Measurements from ENCODE around the gene FZD8. TPM values are rescaled to one million over a fixed set of nuclear protein-coding genes. Genes with fewer than 3 reads are reported as not detected.

Gene FZD8
- total and polyA plus RNA-seq, 2 experiments from 2014 or later = 7.6 to 58.4 TPM

DNA sequence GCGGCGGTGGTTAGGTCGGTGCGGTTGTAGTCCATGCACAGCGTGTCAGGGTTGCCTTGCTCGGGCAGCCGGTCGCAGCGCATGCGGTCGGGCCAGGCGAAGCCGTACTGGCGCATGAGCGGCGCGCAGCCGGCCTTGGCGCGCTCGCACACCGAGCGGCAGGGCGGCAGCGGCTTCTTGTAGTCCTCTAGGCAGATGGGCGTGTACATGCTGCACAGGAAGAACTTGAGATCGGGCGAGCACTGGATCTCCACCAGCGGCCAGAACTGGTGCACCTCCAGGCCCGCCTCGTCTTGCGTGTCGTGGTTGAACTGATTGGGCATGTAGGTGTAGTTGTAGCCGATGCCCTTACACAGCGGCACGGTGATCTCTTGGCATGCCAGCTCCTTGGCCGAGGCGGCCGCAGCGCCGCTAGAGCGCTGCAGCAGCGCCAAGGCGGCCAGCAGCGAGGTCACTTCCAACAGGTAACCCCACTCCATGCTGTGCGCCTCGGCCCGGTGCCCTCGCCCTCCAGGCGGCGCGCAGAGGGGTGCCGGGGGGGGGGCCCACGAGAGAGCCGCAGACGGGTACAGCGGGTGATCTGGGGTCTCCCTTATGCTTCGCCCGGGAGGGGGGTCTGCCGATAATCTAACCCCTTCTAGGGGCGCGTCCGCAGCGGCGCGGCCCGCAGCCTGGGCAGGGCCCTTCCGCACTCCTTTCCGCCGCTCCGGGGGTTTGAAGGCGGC lies 983 bp downstream of the FZD8 start:
- H3K27me3 ChIP-seq = peaks cover 10% of the 10 kb centered on the region

DNA sequence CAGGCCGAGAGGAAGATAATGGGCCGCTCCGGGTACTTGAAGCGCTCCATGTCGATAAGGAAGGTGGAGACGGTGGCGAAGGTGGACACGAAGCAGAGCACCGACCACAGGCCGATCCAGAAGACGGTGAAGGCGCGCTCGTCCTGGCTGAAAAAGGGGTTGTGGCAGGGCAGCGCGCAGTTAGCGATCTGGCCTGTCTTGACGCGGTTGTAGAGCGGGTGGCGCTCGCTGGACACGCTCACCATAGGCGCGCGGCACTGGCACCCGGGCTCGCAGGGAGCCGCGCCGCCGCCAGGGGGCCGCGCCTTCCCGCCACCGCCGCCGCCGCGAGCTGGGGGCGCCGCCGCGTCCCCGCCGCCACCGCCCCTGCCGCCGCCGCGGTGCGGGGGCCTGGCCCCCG lies 1.6 kb downstream of the FZD8 start:
- Histone ChIP-seq H3K4me3 (peak overlapping the region; percentile 52), H3K36me3 (no peaks in the 10 kb centered on the region), H3K27ac (peak overlapping the region; percentile 66), H3K9me3 (ENCODE audit: low read depth) (no peaks in the 10 kb centered on the region), H3K4me1 (ENCODE audit: low read depth) (peaks cover 33% of the 10 kb centered on the region), H3K27me3 (peaks cover 10% of the 10 kb centered on the region)
- TF ChIP-seq, protein P1, sequence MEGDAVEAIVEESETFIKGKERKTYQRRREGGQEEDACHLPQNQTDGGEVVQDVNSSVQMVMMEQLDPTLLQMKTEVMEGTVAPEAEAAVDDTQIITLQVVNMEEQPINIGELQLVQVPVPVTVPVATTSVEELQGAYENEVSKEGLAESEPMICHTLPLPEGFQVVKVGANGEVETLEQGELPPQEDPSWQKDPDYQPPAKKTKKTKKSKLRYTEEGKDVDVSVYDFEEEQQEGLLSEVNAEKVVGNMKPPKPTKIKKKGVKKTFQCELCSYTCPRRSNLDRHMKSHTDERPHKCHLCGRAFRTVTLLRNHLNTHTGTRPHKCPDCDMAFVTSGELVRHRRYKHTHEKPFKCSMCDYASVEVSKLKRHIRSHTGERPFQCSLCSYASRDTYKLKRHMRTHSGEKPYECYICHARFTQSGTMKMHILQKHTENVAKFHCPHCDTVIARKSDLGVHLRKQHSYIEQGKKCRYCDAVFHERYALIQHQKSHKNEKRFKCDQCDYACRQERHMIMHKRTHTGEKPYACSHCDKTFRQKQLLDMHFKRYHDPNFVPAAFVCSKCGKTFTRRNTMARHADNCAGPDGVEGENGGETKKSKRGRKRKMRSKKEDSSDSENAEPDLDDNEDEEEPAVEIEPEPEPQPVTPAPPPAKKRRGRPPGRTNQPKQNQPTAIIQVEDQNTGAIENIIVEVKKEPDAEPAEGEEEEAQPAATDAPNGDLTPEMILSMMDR (IDR thresholded peaks at IDR 0.05; ENCODE audit: low read depth, low read length) = peak; percentile 26
- peak; percentile 76 to 87 for DNase-seq (ENCODE audit: low read depth in 1 of 2, low spot score in 1 of 2)

More for the DNA sequence above, 983 bp downstream of the FZD8 start:
- H3K4me1 ChIP-seq (ENCODE audit: low read depth) = peaks cover 27% of the 10 kb centered on the region
- H3K9me3 ChIP-seq (ENCODE audit: low read depth) = no peaks in the 10 kb centered on the region
- H3K27ac ChIP-seq = peak overlapping the region; percentile 90
- no peaks in the 10 kb centered on the region for H3K36me3 ChIP-seq
- TF ChIP-seq, protein P1 (IDR thresholded peaks at IDR 0.05; ENCODE audit: low read depth, low read length) = no peak
- H3K4me3 ChIP-seq = peak overlapping the region; percentile 93
- peak; percentile 83 to 90 for DNase-seq (ENCODE audit: low read depth in 1 of 2, low spot score in 1 of 2)

DNA sequence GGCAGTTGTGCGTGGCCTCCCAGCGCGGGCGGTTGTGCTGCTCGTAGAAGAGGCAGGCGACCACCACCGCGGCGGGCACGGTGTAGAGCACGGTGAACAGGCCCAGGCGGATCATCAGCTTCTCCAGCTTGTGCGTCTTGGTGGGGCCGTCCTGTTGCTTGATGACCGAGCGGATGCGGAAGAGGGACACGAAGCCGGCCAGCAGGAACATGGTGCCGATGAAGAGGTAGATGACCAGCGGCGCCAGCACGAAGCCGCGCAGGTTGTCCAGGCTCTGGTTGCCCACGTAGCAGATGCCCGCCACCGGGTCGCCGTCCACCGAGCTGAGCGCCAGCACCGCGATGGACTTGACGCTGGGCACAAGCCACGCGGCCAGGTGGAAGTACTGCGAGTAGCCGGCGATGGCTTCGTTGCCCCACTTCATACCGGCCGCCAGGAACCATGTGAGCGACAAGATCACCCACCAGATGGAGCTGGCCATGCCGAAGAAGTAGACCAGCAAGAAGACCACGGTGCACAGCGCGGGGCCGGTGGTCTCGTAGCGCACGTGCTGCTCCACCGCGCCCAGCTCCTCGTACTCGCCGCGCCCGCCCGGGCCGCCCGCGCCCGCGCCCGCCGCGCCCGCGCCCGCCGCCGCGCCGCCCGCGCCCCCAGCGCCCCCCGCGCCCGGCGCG lies 2.2 kb downstream of the FZD8 start:
- H3K27ac ChIP-seq = peak overlapping the region; percentile 9
- peaks cover 33% of the 10 kb centered on the region for H3K4me1 ChIP-seq (ENCODE audit: low read depth)
- TF ChIP-seq, protein P1 (IDR thresholded peaks at IDR 0.05; ENCODE audit: low read depth, low read length) = no peak
- peak overlapping the region; percentile 52 for H3K4me3 ChIP-seq
- peaks cover 8% of the 10 kb centered on the region for H3K27me3 ChIP-seq
- peak; percentile 36 to 56 for DNase-seq (ENCODE audit: low read depth in 1 of 2, low spot score in 1 of 2)
- no peaks in the 10 kb centered on the region for H3K36me3 ChIP-seq
- H3K9me3 ChIP-seq (ENCODE audit: low read depth) = no peaks in the 10 kb centered on the region

DNA sequence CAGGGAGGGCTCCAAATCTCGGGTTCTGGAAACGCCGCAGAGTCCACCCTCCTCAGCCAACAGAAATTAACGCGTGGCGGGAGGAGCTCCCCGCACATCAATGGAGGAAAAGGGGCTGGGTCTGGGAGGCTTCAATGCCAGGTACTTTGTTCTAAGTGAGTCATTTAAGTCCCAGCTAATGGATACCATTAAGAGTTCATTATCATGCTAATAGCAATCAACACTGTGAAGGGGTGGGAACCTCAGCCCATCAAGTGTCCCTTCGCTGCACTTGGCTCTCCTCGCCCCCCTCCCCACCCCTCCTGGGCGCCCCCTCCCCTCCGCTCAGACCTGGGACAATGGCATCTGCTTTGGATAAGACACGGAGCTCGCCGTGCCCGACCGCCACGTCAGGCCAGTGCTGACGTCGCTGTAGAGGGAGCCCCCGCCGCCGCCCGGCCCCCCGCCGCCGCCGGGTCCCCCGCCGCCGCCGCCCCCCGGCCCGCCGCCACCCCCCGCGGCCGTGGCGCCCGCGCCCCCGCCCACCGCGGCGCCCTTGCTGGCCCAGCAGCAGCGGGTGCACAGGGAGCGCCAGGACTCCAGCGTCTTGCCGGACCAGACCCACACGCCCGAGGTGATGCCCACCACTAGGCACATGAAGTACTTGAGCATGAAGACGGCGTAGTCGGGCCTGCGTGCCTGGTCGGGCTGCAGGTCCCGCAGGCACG lies 2.9 kb downstream of the FZD8 start:
- Histone ChIP-seq H3K9me3 (ENCODE audit: low read depth) (no peaks in the 10 kb centered on the region), H3K4me1 (ENCODE audit: low read depth) (peaks cover 29% of the 10 kb centered on the region), H3K27ac (peak overlapping the region; percentile 9), H3K4me3 (peak overlapping the region; percentile 52), H3K36me3 (no peaks in the 10 kb centered on the region), H3K27me3 (peaks cover 1% of the 10 kb centered on the region)
- DNase-seq (ENCODE audit: low read depth in 1 of 2, low spot score in 1 of 2) = peak in 1 of 2 donors; percentile 60
- TF ChIP-seq, protein P1 (IDR thresholded peaks at IDR 0.05; ENCODE audit: low read depth, low read length) = no peak

DNA sequence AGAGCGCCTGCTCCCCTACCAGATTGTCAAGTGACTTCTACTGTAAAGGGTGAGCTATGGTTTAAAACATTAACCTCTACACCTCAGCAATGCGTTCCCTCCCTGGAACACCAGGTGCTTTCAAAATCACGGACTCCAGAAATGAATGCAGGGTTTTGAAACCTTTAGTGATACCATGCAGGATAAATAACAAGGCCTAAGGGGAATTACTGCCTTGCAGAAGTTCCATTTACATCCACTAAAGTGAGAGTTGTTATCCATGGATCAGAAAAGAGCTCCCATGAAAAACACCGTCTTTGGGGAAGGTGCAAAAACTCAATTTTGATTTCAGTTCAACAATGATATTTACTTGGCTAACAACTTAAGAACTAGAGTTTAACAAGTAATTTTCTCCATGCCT lies 4.0 kb downstream of the FZD8 start:
- no peaks in the 10 kb centered on the region for H3K27me3 ChIP-seq
- peaks cover 28% of the 10 kb centered on the region for H3K4me1 ChIP-seq (ENCODE audit: low read depth)
- no peaks in the 10 kb centered on the region for H3K36me3 ChIP-seq
- TF ChIP-seq, protein P1 (IDR thresholded peaks at IDR 0.05; ENCODE audit: low read depth, low read length) = no peak
- DNase-seq (ENCODE audit: low read depth in 1 of 2, low spot score in 1 of 2) = no peak
- H3K4me3 ChIP-seq = peak overlapping the region; percentile 33
- H3K9me3 ChIP-seq (ENCODE audit: low read depth) = no peaks in the 10 kb centered on the region
- H3K27ac ChIP-seq = no peak overlapping the region
